KMS-11 (cell line): Measurements from ENCODE around the gene UMOD.
"Not testable (repeated sequence)": the region's sequence is repeated elsewhere in the genome, so short reads cannot be mapped to it uniquely, and the experiment has no call there.

Source experiments
- H2AFZ ChIP-seq: fragments of 200-600 bp; sonication (generic); 2 replicates; pipeline ENCODE4 v1.6.1; 2016; ENCODE audit warnings: antibody characterized with exemption, mixed run types, low read depth
- H3K27ac ChIP-seq: fragments of 200-600 bp; sonication (generic); 2 replicates; pipeline ENCODE4 v1.6.1; 2016; ENCODE audit warnings: mild to moderate bottlenecking, mixed run types
- H3K27me3 ChIP-seq: fragments of 200-600 bp; sonication (generic); 2 replicates; pipeline ENCODE4 v1.6.1; 2017; ENCODE audit warnings: mild to moderate bottlenecking, low read depth, mixed run types, moderate library complexity; ENCODE audit not compliant: insufficient read depth
- H3K36me3 ChIP-seq: fragments of 200-600 bp; sonication (generic); 2 replicates; pipeline ENCODE4 v1.6.1; 2017; ENCODE audit warnings: mild to moderate bottlenecking, mixed run types; ENCODE audit not compliant: insufficient read depth
- H3K4me1 ChIP-seq: fragments of 200-600 bp; sonication (generic); 2 replicates; pipeline ENCODE4 v1.6.1; 2016; ENCODE audit warnings: mild to moderate bottlenecking, low read depth, mixed run types; ENCODE audit not compliant: poor library complexity, severe bottlenecking
- H3K4me2 ChIP-seq: fragments of 200-600 bp; sonication (generic); 2 replicates; pipeline ENCODE4 v1.7.0; 2016; ENCODE audit warnings: mild to moderate bottlenecking, mixed run types
- H3K4me3 ChIP-seq: fragments of 200-600 bp; sonication (generic); IDR thresholded peaks from 2 replicates; pipeline ENCODE4 v1.6.1; 2017; ENCODE audit warnings: low read depth, low read length, mixed read lengths; ENCODE audit not compliant: insufficient read depth
- H3K79me2 ChIP-seq: fragments of 200-600 bp; sonication (generic); 2 replicates; pipeline ENCODE4 v1.6.1; 2016; ENCODE audit warnings: low read depth, mixed run types; ENCODE audit not compliant: insufficient read depth
- H3K9ac ChIP-seq: fragments of 200-600 bp; sonication (generic); 2 replicates; pipeline ENCODE4 v1.6.1; 2016; ENCODE audit warnings: mild to moderate bottlenecking, mixed run types
- H4K20me1 ChIP-seq: fragments of 200-600 bp; sonication (generic); 2 replicates; pipeline ENCODE4 v1.6.1; 2016; ENCODE audit warnings: mild to moderate bottlenecking, mixed run types; ENCODE audit not compliant: insufficient read depth
- CTCF ChIP-seq: fragments of 200-600 bp; sonication (generic); conservative IDR thresholded peaks from 2 replicates; pipeline ENCODE4 v1.6.1; 2017; ENCODE audit warnings: low read depth, mild to moderate bottlenecking, antibody characterized with exemption, low read length, moderate library complexity, mixed read lengths

Gene UMOD

GRCh38 chr16:20316715-20317114 is 35.8 kb downstream of the UMOD start:
- Histone ChIP-seq H3K79me2 (no peaks in the 10 kb centered on the region), H3K4me2 (no peak overlapping the region), H3K4me3 (no peak overlapping the region), H3K27me3 (no peaks in the 10 kb centered on the region), H3K4me1 (no peaks in the 10 kb centered on the region), H3K9ac (no peak overlapping the region), H3K36me3 (no peaks in the 10 kb centered on the region), H3K27ac (no peak overlapping the region), H2AFZ (no peak overlapping the region), H4K20me1 (no peaks in the 10 kb centered on the region)
- TF ChIP-seq CTCF, result no peak

DNA sequence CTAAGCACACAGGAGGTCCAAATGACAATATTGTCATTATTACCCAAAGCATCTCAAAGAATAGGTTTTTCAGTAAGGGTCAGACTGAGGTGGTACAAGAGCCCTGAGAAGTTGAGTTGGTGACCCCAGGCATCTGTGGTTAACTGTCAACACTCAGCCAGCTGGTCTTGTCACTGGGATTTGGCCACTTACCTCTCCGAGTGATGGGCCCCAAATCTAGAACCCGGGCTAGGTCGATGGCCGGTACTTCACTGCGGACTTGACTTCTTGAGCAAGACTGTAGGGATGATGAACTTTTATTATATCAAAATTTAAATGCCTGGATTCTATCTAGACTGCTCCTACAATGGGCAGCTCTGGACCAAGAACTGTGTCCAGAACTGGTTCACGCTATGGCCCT is 36.8 kb downstream of the UMOD start:
- H4K20me1 ChIP-seq, result no peaks in the 10 kb centered on the region
- H3K36me3 ChIP-seq, result no peaks in the 10 kb centered on the region
- no peaks in the 10 kb centered on the region for H3K79me2 ChIP-seq
- no peak overlapping the region for H3K4me2 ChIP-seq
- no peak for TF ChIP-seq CTCF
- H3K27ac ChIP-seq, result no peak overlapping the region
- H3K4me3 ChIP-seq, result no peak overlapping the region
- H3K9ac ChIP-seq, result no peak overlapping the region
- no peak overlapping the region for H2AFZ ChIP-seq
- H3K27me3 ChIP-seq, result no peaks in the 10 kb centered on the region
- H3K4me1 ChIP-seq, result no peaks in the 10 kb centered on the region

GRCh38 chr16:20314575-20314974 is 37.9 kb downstream of the UMOD start:
- Histone ChIP-seq H2AFZ (no peak overlapping the region), H3K9ac (no peak overlapping the region), H3K27me3 (no peaks in the 10 kb centered on the region), H3K4me3 (no peak overlapping the region), H3K4me1 (no peaks in the 10 kb centered on the region), H3K27ac (no peak overlapping the region), H4K20me1 (no peaks in the 10 kb centered on the region), H3K79me2 (no peaks in the 10 kb centered on the region), H3K4me2 (no peak overlapping the region), H3K36me3 (no peaks in the 10 kb centered on the region)
- no peak for TF ChIP-seq CTCF

DNA sequence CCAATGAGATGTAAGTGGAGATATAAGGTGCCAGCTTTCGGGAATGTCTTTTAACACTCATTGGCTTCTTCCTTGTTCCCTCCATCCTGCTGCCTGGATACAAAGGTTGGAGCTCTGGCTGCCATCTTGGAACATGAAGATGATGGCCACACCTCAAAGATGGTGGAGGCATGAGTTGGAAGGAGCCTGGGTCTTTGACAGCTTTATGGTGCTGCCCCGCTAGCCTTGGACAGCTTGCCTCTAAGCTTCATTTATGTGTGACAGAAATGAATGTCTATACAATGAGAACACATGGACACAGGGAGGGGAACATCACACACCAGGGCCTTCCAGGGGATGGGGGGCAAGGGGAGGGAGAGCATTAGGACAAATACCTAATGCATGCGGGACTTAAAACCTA is 38.8 kb downstream of the UMOD start:
- H3K9ac ChIP-seq, result no peak overlapping the region
- no peaks in the 10 kb centered on the region for H3K27me3 ChIP-seq
- no peaks in the 10 kb centered on the region for H3K79me2 ChIP-seq
- no peak overlapping the region for H2AFZ ChIP-seq
- H3K36me3 ChIP-seq, result no peaks in the 10 kb centered on the region
- H3K4me1 ChIP-seq, result no peaks in the 10 kb centered on the region
- H4K20me1 ChIP-seq, result no peaks in the 10 kb centered on the region
- TF ChIP-seq CTCF, result no peak
- H3K4me2 ChIP-seq, result no peak overlapping the region
- no peak overlapping the region for H3K4me3 ChIP-seq
- no peak overlapping the region for H3K27ac ChIP-seq

DNA sequence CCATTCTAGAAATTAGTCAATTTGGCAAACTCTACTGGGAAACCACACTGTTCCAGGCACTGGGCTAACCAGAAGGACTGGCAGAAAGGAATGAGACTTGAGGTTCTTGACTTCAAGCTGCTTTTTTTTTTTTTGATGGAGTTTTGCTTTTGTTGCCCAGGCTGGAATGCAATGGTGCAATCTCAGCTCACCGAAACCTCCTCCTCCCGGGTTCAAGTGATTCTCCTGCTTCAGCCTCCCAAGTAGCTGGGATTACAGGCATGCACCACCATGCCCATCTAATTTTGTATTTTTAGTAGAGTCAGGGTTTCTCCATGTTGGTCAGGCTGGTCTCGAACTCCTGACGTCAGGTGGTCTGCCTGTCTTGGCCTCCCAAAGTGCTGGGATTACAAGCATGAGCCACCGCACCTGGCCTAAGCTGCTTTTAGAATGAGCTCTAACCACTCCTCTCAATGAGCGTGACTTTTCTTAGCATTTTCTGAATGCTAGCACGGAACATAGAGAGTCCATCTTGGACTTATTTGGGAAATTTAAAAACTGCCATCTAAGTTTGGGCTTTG is 39.9 kb downstream of the UMOD start:
- not testable (repeated sequence) for H4K20me1 ChIP-seq, H3K4me1 ChIP-seq, H3K27me3 ChIP-seq, H3K27ac ChIP-seq, H3K4me2 ChIP-seq, H3K79me2 ChIP-seq, H3K36me3 ChIP-seq, H2AFZ ChIP-seq, H3K9ac ChIP-seq, H3K4me3 ChIP-seq
